ENCODE results near the gene NQO1.

NQO1 gene

DNA sequence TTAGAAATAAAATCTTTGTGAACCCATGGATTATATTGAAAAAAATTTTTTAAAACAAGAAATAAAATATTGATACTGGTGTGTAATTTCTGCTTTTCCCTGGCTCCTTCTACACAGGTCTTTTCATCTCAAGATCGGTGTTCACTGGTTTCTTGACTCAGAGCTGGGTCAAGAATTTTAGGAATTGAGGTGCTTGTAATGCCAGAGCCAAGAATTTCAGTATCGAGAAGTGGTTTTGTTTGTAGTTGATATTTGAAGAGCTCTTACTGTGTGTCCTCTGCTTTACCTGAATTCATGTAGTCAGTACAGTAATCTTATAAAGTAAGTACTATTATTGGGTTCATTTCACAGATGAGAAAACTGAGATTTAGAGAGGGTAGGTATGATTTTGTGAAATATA, 43.0 kb upstream of the NQO1 start:
- no peak overlapping the region for H2BK12ac ChIP-seq (ENCODE audit: low read length)
- H3K23ac ChIP-seq (ENCODE audit: low read length) = no peak overlapping the region
- H4K12ac ChIP-seq (ENCODE audit: low read depth, low read length) = no peak overlapping the region
- no peak overlapping the region for H2AFZ ChIP-seq (ENCODE audit: insufficient read depth, low read length, poor library complexity)
- no peak overlapping the region for H4K8ac ChIP-seq (ENCODE audit: low read depth, low read length)
- H2BK120ac ChIP-seq (ENCODE audit: insufficient read depth, low read length, poor library complexity) = no peak overlapping the region
- no peaks in the 10 kb centered on the region for H3K4me1 ChIP-seq (ENCODE audit: control insufficient read depth in 1 of 2, insufficient read depth in 2 of 2, low read length in 2 of 2)
- no CpG with 5 or more reads among the region's 2 CpGs for WGBS (ENCODE audit: extremely low coverage, insufficient coverage, insufficient read length)
- no peak overlapping the region for H2BK5ac ChIP-seq (ENCODE audit: low read depth, low read length, poor library complexity)
- no peaks in the 10 kb centered on the region for H3K79me2 ChIP-seq (ENCODE audit: control insufficient read depth, insufficient read depth, low read length, poor library complexity)
- no peak overlapping the region for H3K4ac ChIP-seq (ENCODE audit: low read depth, low read length)
- no peak overlapping the region for H4K91ac ChIP-seq (ENCODE audit: low read depth, low read length)
- no peak for DNase-seq
- no peak overlapping the region for H3K27ac ChIP-seq (ENCODE audit: low read depth, low read length)
- H3K36me3 ChIP-seq (ENCODE audit: control insufficient read depth in 1 of 2, insufficient read depth in 2 of 2, low read length in 2 of 2) = no peaks in the 10 kb centered on the region
- H3K14ac ChIP-seq (ENCODE audit: low read length) = no peak overlapping the region
- no peak overlapping the region for H2AK5ac ChIP-seq (ENCODE audit: low read length)
- no peak overlapping the region for H3K4me3 ChIP-seq (ENCODE audit: low read depth, low read length)
- no peaks in the 10 kb centered on the region for H3K79me1 ChIP-seq (ENCODE audit: low read length)
- no peak overlapping the region for H3K9ac ChIP-seq (ENCODE audit: low read length)
- H3K9me3 ChIP-seq (ENCODE audit: insufficient read depth, low read depth, low read length) = no peaks in the 10 kb centered on the region
- no peak overlapping the region for H3K4me2 ChIP-seq (ENCODE audit: low read length)
- no peak overlapping the region for H3K18ac ChIP-seq (ENCODE audit: low read length)
- H3K27me3 ChIP-seq (ENCODE audit: insufficient read depth, low read length) = no peaks in the 10 kb centered on the region

DNA sequence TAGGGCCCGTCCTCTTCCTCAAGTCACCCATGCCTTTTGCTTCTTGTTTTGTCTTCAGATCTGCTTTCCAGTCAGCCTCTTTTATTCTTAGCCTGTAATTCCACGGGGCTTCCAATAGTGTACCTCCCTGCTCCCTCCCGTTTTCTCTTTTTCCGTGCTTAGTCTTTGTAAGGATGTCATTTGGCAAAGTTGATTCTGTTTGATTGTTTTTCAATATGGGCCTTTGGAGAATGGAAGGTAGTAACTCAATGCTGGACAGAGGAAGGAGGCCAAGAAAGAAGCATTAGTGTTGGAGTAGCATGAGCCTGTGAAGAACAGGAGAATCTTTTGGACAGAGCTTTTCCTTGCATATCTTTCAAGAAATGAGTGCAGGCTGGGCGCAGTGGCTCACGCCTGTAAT, 42.3 kb upstream of the NQO1 start:
- Histone ChIP-seq H3K36me3 (ENCODE audit: control insufficient read depth in 1 of 2, insufficient read depth in 2 of 2, low read length in 2 of 2) (no peaks in the 10 kb centered on the region), H2AK5ac (ENCODE audit: low read length) (no peak overlapping the region), H4K12ac (ENCODE audit: low read depth, low read length) (no peak overlapping the region), H3K4ac (ENCODE audit: low read depth, low read length) (no peak overlapping the region), H4K91ac (ENCODE audit: low read depth, low read length) (no peak overlapping the region), H3K18ac (ENCODE audit: low read length) (no peak overlapping the region), H3K79me2 (ENCODE audit: control insufficient read depth, insufficient read depth, low read length, poor library complexity) (no peaks in the 10 kb centered on the region), H3K4me3 (ENCODE audit: low read depth, low read length) (no peak overlapping the region), H3K23ac (ENCODE audit: low read length) (no peak overlapping the region), H3K14ac (ENCODE audit: low read length) (no peak overlapping the region), H3K9me3 (ENCODE audit: insufficient read depth, low read depth, low read length) (no peaks in the 10 kb centered on the region), H2BK12ac (ENCODE audit: low read length) (no peak overlapping the region), H2BK5ac (ENCODE audit: low read depth, low read length, poor library complexity) (no peak overlapping the region), H4K8ac (ENCODE audit: low read depth, low read length) (no peak overlapping the region), H3K9ac (ENCODE audit: low read length) (no peak overlapping the region), H3K4me2 (ENCODE audit: low read length) (no peak overlapping the region), H2BK120ac (ENCODE audit: insufficient read depth, low read length, poor library complexity) (no peak overlapping the region), H3K79me1 (ENCODE audit: low read length) (no peaks in the 10 kb centered on the region), H3K27ac (ENCODE audit: low read depth, low read length) (no peak overlapping the region), H3K4me1 (ENCODE audit: control insufficient read depth in 1 of 2, insufficient read depth in 2 of 2, low read length in 2 of 2) (no peaks in the 10 kb centered on the region), H3K27me3 (ENCODE audit: insufficient read depth, low read length) (no peaks in the 10 kb centered on the region), H2AFZ (ENCODE audit: insufficient read depth, low read length, poor library complexity) (no peak overlapping the region)
- WGBS (ENCODE audit: extremely low coverage, insufficient coverage, insufficient read length) = no CpG with 5 or more reads among the region's 6 CpGs
- DNase-seq = no peak

DNA sequence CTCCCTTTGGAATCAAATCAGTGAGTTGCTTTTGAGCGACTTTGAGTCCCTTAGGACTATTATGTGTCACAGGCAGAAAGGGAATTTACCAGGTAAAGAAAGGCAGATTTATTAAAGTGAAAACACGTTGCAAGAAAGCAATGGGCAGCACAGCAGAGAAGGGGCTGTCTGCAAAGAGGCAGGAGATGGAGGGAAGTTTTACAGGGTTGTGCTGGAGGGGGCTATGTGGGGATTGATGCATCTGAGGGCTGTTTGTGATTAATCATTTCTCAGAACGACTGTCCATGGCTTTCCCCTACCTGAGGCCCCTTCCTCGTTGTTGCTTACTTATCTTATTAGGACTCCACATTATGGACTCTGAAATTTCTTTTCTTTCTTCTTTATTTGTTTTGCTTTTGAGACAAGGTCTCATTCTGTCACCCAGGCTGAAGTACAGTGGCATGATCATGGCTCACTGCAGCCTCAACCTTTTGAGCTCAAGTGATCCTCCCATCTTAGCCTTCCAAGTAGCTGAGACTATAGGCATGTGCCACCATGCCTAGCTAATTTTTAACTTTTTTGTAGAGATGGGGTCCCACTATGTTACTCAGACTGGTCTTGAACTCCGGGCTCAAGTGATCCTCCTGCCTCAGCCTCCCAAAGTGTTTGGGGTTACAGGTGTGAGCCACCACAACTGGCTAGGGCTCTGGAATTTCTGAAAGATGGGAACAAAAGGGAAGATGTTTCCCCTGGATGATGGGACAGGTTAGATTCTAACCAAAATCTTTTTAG, 41.3 kb upstream of the NQO1 start:
- Histone ChIP-seq H4K12ac (ENCODE audit: low read depth, low read length) (no peak overlapping the region), H2AK5ac (ENCODE audit: low read length) (no peak overlapping the region), H3K18ac (ENCODE audit: low read length) (no peak overlapping the region), H4K8ac (ENCODE audit: low read depth, low read length) (no peak overlapping the region), H3K27me3 (ENCODE audit: insufficient read depth, low read length) (no peaks in the 10 kb centered on the region), H3K79me1 (ENCODE audit: low read length) (no peaks in the 10 kb centered on the region), H2BK5ac (ENCODE audit: low read depth, low read length, poor library complexity) (no peak overlapping the region), H3K9me3 (ENCODE audit: insufficient read depth, low read depth, low read length) (no peaks in the 10 kb centered on the region), H3K9ac (ENCODE audit: low read length) (no peak overlapping the region), H4K91ac (ENCODE audit: low read depth, low read length) (no peak overlapping the region), H3K4ac (ENCODE audit: low read depth, low read length) (no peak overlapping the region), H2BK12ac (ENCODE audit: low read length) (no peak overlapping the region), H3K36me3 (ENCODE audit: control insufficient read depth in 1 of 2, insufficient read depth in 2 of 2, low read length in 2 of 2) (no peaks in the 10 kb centered on the region), H2AFZ (ENCODE audit: insufficient read depth, low read length, poor library complexity) (no peak overlapping the region), H3K27ac (ENCODE audit: low read depth, low read length) (no peak overlapping the region), H3K4me2 (ENCODE audit: low read length) (no peak overlapping the region), H3K79me2 (ENCODE audit: control insufficient read depth, insufficient read depth, low read length, poor library complexity) (peaks cover under 1% of the 10 kb centered on the region), H3K23ac (ENCODE audit: low read length) (no peak overlapping the region), H3K14ac (ENCODE audit: low read length) (no peak overlapping the region), H2BK120ac (ENCODE audit: insufficient read depth, low read length, poor library complexity) (no peak overlapping the region), H3K4me3 (ENCODE audit: low read depth, low read length) (no peak overlapping the region), H3K4me1 (ENCODE audit: control insufficient read depth in 1 of 2, insufficient read depth in 2 of 2, low read length in 2 of 2) (no peaks in the 10 kb centered on the region)
- no peak for DNase-seq
- WGBS (ENCODE audit: extremely low coverage, insufficient coverage, insufficient read length) = no CpG with 5 or more reads among the region's 5 CpGs

DNA sequence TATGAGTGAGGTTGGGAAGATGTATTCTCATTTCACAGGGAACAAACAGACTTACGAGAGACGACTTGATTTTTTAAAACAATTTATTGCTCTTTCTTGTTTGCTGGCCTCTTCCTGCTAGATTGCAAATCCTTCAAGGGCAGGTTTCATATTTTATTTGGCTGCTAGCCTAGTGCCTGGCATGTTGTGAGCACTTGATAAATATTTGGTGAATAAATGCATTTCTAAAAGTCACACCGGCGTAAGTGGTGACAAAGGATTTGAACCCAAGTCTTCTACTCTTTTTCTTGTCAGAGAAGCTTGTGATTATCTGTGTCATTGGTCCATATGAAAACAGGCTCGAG, 37.2 kb upstream of the NQO1 start:
- no peaks in the 10 kb centered on the region for H3K27me3 ChIP-seq (ENCODE audit: insufficient read depth, low read length)
- DNase-seq = no peak
- no CpG with 5 or more reads among the region's 5 CpGs for WGBS (ENCODE audit: extremely low coverage, insufficient coverage, insufficient read length)
- H3K9ac ChIP-seq (ENCODE audit: low read length) = no peak overlapping the region
- H4K91ac ChIP-seq (ENCODE audit: low read depth, low read length) = no peak overlapping the region
- peaks cover 3% of the 10 kb centered on the region for H3K79me1 ChIP-seq (ENCODE audit: low read length)
- H3K14ac ChIP-seq (ENCODE audit: low read length) = no peak overlapping the region
- H3K4me2 ChIP-seq (ENCODE audit: low read length) = no peak overlapping the region
- no peaks in the 10 kb centered on the region for H3K36me3 ChIP-seq (ENCODE audit: control insufficient read depth in 1 of 2, insufficient read depth in 2 of 2, low read length in 2 of 2)
- H2BK5ac ChIP-seq (ENCODE audit: low read depth, low read length, poor library complexity) = no peak overlapping the region
- no peak overlapping the region for H3K18ac ChIP-seq (ENCODE audit: low read length)
- no peak overlapping the region for H3K23ac ChIP-seq (ENCODE audit: low read length)
- H3K4ac ChIP-seq (ENCODE audit: low read depth, low read length) = no peak overlapping the region
- H3K4me1 ChIP-seq (ENCODE audit: control insufficient read depth in 1 of 2, insufficient read depth in 2 of 2, low read length in 2 of 2) = peaks cover 0 to 1% of the 10 kb centered on the region in 2 experiments
- peaks cover 3% of the 10 kb centered on the region for H3K79me2 ChIP-seq (ENCODE audit: control insufficient read depth, insufficient read depth, low read length, poor library complexity)
- H4K12ac ChIP-seq (ENCODE audit: low read depth, low read length) = no peak overlapping the region
- H3K27ac ChIP-seq (ENCODE audit: low read depth, low read length) = no peak overlapping the region
- no peak overlapping the region for H2BK120ac ChIP-seq (ENCODE audit: insufficient read depth, low read length, poor library complexity)
- no peak overlapping the region for H2AFZ ChIP-seq (ENCODE audit: insufficient read depth, low read length, poor library complexity)
- no peak overlapping the region for H2AK5ac ChIP-seq (ENCODE audit: low read length)
- no peak overlapping the region for H2BK12ac ChIP-seq (ENCODE audit: low read length)
- H3K4me3 ChIP-seq (ENCODE audit: low read depth, low read length) = no peak overlapping the region
- no peak overlapping the region for H4K8ac ChIP-seq (ENCODE audit: low read depth, low read length)
- H3K9me3 ChIP-seq (ENCODE audit: insufficient read depth, low read depth, low read length) = no peaks in the 10 kb centered on the region

Measured in trophoblast cell (in vitro differentiated cells and primary cell).